Measurements from ENCODE around the gene SKIC2.
"Not testable (repeated sequence)": the region's sequence is repeated elsewhere in the genome, so short reads cannot be mapped to it uniquely, and the experiment has no call there.

The SKIC2 gene

GRCh38 chr6:32004864-32005537 is 46.0 kb downstream of the SKIC2 start:
- DNase-seq (ENCODE audit: low read depth) = not testable (repeated sequence)

- DNase-seq (ENCODE audit: low read depth) = not testable (repeated sequence)
These were observed 46.5 kb downstream of the SKIC2 start for GRCh38 chr6:32005538-32005880.

GRCh38 chr6:32005991-32006529 is 47.1 kb downstream of the SKIC2 start:
- not testable (repeated sequence) for DNase-seq (ENCODE audit: low read depth)

- DNase-seq (ENCODE audit: low read depth) = not testable (repeated sequence)
These were observed 48.1 kb downstream of the SKIC2 start for GRCh38 chr6:32007086-32007485.

GRCh38 chr6:32008037-32008436 is 49.1 kb downstream of the SKIC2 start:
- DNase-seq (ENCODE audit: low read depth) = not testable (repeated sequence)

GRCh38 chr6:32008616-32009015 is 49.6 kb downstream of the SKIC2 start:
- not testable (repeated sequence) for DNase-seq (ENCODE audit: low read depth)

- DNase-seq (ENCODE audit: low read depth) = not testable (repeated sequence)
These were observed 50.6 kb downstream of the SKIC2 start for GRCh38 chr6:32009537-32009936.

- DNase-seq (ENCODE audit: low read depth) = not testable (repeated sequence)
These were observed 52.0 kb downstream of the SKIC2 start for GRCh38 chr6:32010856-32011530.

- DNase-seq (ENCODE audit: low read depth) = not testable (repeated sequence)
These were observed 54.1 kb downstream of the SKIC2 start for GRCh38 chr6:32012941-32013617.

- DNase-seq (ENCODE audit: low read depth) = not testable (repeated sequence)
These were observed 54.8 kb downstream of the SKIC2 start for GRCh38 chr6:32013738-32014137.

- not testable (repeated sequence) for DNase-seq (ENCODE audit: low read depth)
These were observed 55.6 kb downstream of the SKIC2 start, which contains the start of gene C4B for GRCh38 chr6:32014547-32014946. Gene C4B, plus strand, starts transcription at chr6:32014795. Its CDS starts 51 bp downstream, at chr6:32014846.

All from GM04503 (cell line).